ENCODE results near the gene ELOB. TPM values are rescaled to one million over a fixed set of nuclear protein-coding genes. Genes with fewer than 3 reads are reported as not detected.

The ELOB gene
- total RNA-seq, result 671 and 1,192 TPM in 2 replicates

DNA sequence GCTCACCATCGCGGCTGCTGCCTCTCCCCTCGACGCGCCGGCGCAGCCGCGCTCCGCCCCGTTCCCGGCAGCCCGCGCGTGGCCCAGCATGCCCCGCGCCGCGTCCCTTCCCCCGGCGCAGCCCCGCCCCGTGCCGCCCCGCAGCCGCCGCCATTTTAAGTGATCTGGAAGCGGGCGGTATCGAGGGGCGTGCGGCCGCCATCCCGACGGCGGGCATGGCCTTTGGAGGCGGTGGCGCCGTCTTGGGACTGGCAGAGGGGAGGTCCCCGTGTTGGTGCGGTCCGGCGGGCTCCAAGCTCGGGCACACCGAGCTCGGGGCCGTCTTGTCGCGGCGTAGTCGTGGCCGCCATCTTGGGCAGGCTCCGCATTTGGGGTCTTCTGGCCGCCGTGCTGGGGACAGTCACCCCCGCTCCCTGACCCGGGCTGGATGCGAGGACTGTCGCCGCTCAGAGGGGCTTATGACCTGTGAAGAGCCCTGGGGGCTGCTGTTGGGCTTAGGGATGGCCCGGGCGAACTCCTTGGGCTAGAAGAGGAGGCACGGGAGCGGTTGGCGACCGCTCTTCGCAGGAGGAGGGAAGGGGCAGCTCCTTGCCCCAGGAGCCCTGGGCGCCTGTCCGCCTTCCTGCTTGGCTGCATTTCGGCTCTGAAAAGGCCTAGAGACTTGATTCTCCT lies at the start of gene ELOB:
TSS of gene ELOB (minus strand) at position 50 of the 672 bp plus-strand sequence. CDS start at position 9, 41 bp downstream.

DNA sequence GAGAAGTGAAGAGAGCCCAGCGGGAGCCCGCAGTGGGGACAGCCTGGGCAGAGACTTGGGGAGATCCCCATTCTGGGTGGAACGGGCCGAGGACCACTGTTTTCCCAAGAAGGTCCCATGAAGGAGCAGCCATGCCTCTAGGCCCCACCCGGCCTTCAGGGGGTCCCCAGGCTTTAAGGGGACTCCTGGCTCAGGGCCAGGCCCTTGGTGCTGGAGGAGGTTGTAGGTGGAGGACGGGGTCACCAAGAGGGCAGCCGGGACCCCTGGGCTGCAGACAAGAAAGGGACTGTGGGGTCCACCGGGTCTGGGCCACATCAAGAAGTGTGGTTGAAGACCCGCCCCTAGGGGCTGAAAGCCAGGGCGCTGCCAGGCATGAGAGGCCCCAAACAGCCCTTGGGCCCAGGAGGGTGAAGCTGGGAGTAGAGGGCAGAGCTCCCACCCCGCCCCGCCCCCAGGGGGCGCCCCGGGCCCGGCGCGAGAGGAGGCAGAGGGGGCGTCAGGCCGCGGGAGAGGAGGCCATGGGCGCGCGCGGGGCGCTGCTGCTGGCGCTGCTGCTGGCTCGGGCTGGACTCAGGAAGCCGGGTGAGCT lies 39.8 kb upstream of the ELOB start, which contains the start of gene PRSS21:
TSS of gene PRSS21 (plus strand) at position 487 of the 589 bp plus-strand sequence. CDS start at position 519, 32 bp downstream.

DNA sequence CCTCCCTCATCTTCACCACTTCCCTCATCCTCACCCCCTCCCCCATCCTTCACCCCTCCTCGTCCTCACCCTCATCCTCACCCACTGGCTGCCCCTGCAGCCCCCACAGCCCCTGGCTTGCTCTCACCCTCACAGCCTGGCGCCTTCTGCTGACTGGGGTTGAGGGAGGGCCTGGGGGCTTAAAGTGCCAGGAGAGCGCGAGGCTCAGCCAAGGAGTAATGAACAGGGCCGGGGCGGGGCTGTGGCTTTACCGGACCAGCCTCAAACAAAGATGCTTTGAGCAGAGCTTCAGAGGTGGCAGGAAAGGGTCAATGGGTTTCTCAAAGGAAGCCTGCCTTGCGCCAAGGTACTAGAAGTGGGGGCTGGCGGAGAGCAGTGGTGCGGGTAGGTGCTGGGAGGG lies 10.3 kb upstream of the ELOB start, which contains the start of gene PRSS33:
TSS of gene PRSS33 (minus strand) at position 155 of the 400 bp plus-strand sequence. CDS start 1,013 bp downstream, outside the sequence.

DNA sequence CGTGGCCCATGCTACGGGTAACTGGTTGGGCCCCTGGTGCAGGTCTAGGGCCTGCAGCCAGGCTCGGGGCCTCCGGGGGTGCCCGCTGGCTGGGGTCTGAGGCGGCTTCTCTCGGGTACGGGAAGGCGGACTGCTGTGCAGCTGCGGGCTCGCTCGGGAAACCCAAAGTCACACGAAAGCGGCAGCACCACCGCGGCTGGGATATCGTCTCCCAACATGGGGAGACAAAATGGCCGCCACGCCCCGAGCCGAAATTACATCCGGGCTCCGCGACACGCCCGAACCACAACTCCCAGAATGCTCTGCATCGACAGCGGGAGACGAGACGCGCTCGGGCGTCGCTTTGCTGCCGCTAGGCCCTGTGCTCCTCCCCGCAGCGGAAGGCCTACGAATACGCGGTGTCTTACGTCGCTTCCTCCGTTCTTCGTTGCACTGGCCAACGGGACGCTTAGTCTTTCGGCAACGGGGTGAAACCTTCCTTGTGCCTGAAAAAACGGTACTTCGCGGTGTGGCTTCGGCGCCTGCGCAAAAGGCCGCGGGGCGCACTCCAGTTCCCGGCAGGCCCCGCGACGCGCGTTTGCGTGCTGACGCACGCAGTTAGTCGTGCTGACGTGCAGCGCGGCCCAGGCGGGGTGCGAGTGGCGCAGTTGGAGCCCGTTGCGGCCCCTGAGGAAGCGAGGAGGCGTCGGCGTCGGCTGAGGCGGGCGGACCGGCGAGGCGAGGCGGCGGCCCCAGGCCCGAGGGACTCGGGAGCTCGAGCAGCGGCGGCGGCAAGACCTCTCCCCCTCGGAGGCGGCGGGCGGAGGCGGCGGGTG lies 24.8 kb downstream of the ELOB start, which contains the start of gene SRRM2:
TSS of gene SRRM2 (plus strand) at position 604 of the 815 bp plus-strand sequence. CDS start 3,727 bp downstream, outside the sequence.

Other genes starting within 250 kb of the ELOB start
- not detected in 2 replicates for gene CEMP1, start 245.9 kb downstream of the ELOB start, total RNA-seq
- gene PDPK1, start 239.3 kb downstream of the ELOB start, total RNA-seq, result 18.4 and 20.2 TPM in 2 replicates
- gene KCTD5, start 94.8 kb downstream of the ELOB start, total RNA-seq, result 16.0 and 17.8 TPM in 2 replicates
- gene PRSS27, start 57.1 kb downstream of the ELOB start, total RNA-seq, result 0.05 and 0.12 TPM in 2 replicates
- gene SRRM2, start 24.6 kb downstream of the ELOB start, total RNA-seq, result 93.7 and 119 TPM in 2 replicates
- gene PRSS33, start 10.3 kb upstream of the ELOB start, total RNA-seq, result not detected in 2 replicates
- not detected in 2 replicates for gene PRSS41, start 21.2 kb upstream of the ELOB start, total RNA-seq
- 1.00 TPM in 1 of 2 replicates, not detected in the other for gene PRSS21, start 40.0 kb upstream of the ELOB start, total RNA-seq
- gene ZG16B, start 53.0 kb upstream of the ELOB start, total RNA-seq, result 0.25 and 0.78 TPM in 2 replicates
- gene PRSS22, start 80.9 kb upstream of the ELOB start, total RNA-seq, result not detected in 2 replicates
- gene FLYWCH2, start 105.9 kb upstream of the ELOB start, total RNA-seq, result 83.2 and 90.0 TPM in 2 replicates
- 32.0 and 41.6 TPM in 2 replicates for gene FLYWCH1, start 134.7 kb upstream of the ELOB start, total RNA-seq
- not detected in 2 replicates for gene KREMEN2, start 187.0 kb upstream of the ELOB start, total RNA-seq
- gene PAQR4, start 192.1 kb upstream of the ELOB start, total RNA-seq, result 1.4 and 2.0 TPM in 2 replicates
- 1.1 and 2.5 TPM in 2 replicates for gene PKMYT1, start 203.2 kb upstream of the ELOB start, total RNA-seq
- gene CLDN9, start 235.6 kb upstream of the ELOB start, total RNA-seq, result not detected in 2 replicates
- gene CLDN6, start 240.9 kb upstream of the ELOB start, total RNA-seq, result not detected in 2 replicates
- gene TNFRSF12A, start 243.1 kb upstream of the ELOB start, total RNA-seq, result 52.3 and 76.3 TPM in 2 replicates
- gene HCFC1R1, start 246.7 kb upstream of the ELOB start, total RNA-seq, result 21.2 and 25.1 TPM in 2 replicates
- 17.3 and 20.0 TPM in 2 replicates for gene THOC6, start 246.8 kb upstream of the ELOB start, total RNA-seq